ENCODE measurements around the gene ELMOD3. TPM values are rescaled to one million over a fixed set of nuclear protein-coding genes. Genes with fewer than 3 reads are reported as not detected.

Gene ELMOD3
- total RNA-seq, 1 experiment from 2014 or later = 9.7 TPM

- TF ChIP-seq ELF4 (CRISPR knock-in tag; IDR thresholded peaks at IDR 0.05; ENCODE audit: low read depth) (no peak), ESRRA (CRISPR knock-in tag; IDR thresholded peaks at IDR 0.05; ENCODE audit: borderline replicate concordance) (no peak), ZNF138 (CRISPR knock-in tag; conservative IDR thresholded peaks at IDR 0.05) (no peak)
- TF ChIP-seq, protein P1, sequence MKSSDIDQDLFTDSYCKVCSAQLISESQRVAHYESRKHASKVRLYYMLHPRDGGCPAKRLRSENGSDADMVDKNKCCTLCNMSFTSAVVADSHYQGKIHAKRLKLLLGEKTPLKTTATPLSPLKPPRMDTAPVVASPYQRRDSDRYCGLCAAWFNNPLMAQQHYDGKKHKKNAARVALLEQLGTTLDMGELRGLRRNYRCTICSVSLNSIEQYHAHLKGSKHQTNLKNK (CRISPR knock-in tag; IDR thresholded peaks at IDR 0.05) = no peak
- ChIA-PET CTCF (interaction anchor here (1.4 to 6.8 kb wide), 2 partner anchors 26 to 158 kb away, joined by 3 to 66 read pairs; no protein-coding TSS in a partner anchor), POLR2A (no interaction called here)
- no peaks in the 10 kb centered on the region for H3K27me3 Mint-ChIP-seq (ENCODE audit: low read depth)
- peak overlapping the region; percentile 37; the same call in 1 of the 2 replicates for H3K27ac Mint-ChIP-seq
- peaks cover 22% of the 10 kb centered on the region for H3K4me1 Mint-ChIP-seq
- DNase-seq (ENCODE audit: low spot score) = no peak
- ATAC-seq = no peak
- peaks cover 18% of the 10 kb centered on the region for H3K36me3 Mint-ChIP-seq
- no peak overlapping the region for H3K4me3 Mint-ChIP-seq
- no peaks in the 10 kb centered on the region for H3K9me3 Mint-ChIP-seq
Measured at GRCh38 chr2:85393836-85394235, 39.3 kb downstream of the ELMOD3 start.

- Mint-ChIP-seq H3K4me1 (peaks cover 18% of the 10 kb centered on the region), H3K27ac (no peak overlapping the region), H3K9me3 (no peaks in the 10 kb centered on the region), H3K36me3 (peaks cover 22% of the 10 kb centered on the region), H3K27me3 (ENCODE audit: low read depth) (no peaks in the 10 kb centered on the region), H3K4me3 (no peak overlapping the region)
- ATAC-seq = no peak
- no peak for TF ChIP-seq ZNF512 (CRISPR knock-in tag; IDR thresholded peaks at IDR 0.05; ENCODE audit: borderline replicate concordance)
- ChIA-PET CTCF (interaction anchor here (6.8 kb wide), 1 partner anchor 157 kb away, joined by 66 read pairs; no protein-coding TSS in a partner anchor), POLR2A (interaction anchor here (0.6 kb wide), 1 partner anchor 173 kb away, joined by 4 read pairs; no protein-coding TSS in a partner anchor)
- no peak for DNase-seq (ENCODE audit: low spot score)
Measured at GRCh38 chr2:85394261-85394681, 39.7 kb downstream of the ELMOD3 start.

GRCh38 chr2:85394976-85395375, 40.4 kb downstream of the ELMOD3 start:
- no peaks in the 10 kb centered on the region for H3K27me3 Mint-ChIP-seq (ENCODE audit: low read depth)
- H3K36me3 Mint-ChIP-seq = peaks cover 24% of the 10 kb centered on the region
- ChIA-PET POLR2A (no interaction called here), CTCF (interaction anchor here (6.8 kb wide), 1 partner anchor 156 kb away, joined by 66 read pairs; no protein-coding TSS in a partner anchor)
- peaks cover 18% of the 10 kb centered on the region for H3K4me1 Mint-ChIP-seq
- TF ChIP-seq NR2C2 (CRISPR knock-in tag; IDR thresholded peaks at IDR 0.05) (no peak), NFATC4 (CRISPR knock-in tag; IDR thresholded peaks at IDR 0.05) (no peak), OVOL2 (CRISPR knock-in tag; IDR thresholded peaks at IDR 0.05; ENCODE audit: borderline replicate concordance) (no peak), ESRRA (CRISPR knock-in tag; IDR thresholded peaks at IDR 0.05; ENCODE audit: borderline replicate concordance) (no peak), ZNF396 (CRISPR knock-in tag; IDR thresholded peaks at IDR 0.05; ENCODE audit: borderline replicate concordance) (no peak), KAT7 (CRISPR knock-in tag; IDR thresholded peaks at IDR 0.05; ENCODE audit: borderline replicate concordance) (no peak), ETV6 (CRISPR knock-in tag; IDR thresholded peaks at IDR 0.05) (no peak), TCF7 (CRISPR knock-in tag; IDR thresholded peaks at IDR 0.05; ENCODE audit: low read depth) (no peak), EMX1 (CRISPR knock-in tag; IDR thresholded peaks at IDR 0.05) (no peak), ATF1 (CRISPR knock-in tag; IDR thresholded peaks at IDR 0.05) (no peak), E2F5 (CRISPR knock-in tag; IDR thresholded peaks at IDR 0.05) (no peak), FOXK1 (CRISPR knock-in tag; IDR thresholded peaks at IDR 0.05) (no peak), TP53 (CRISPR knock-in tag; IDR thresholded peaks at IDR 0.05) (no peak), ELF4 (CRISPR knock-in tag; IDR thresholded peaks at IDR 0.05; ENCODE audit: low read depth) (no peak)
- TF ChIP-seq, protein P2, sequence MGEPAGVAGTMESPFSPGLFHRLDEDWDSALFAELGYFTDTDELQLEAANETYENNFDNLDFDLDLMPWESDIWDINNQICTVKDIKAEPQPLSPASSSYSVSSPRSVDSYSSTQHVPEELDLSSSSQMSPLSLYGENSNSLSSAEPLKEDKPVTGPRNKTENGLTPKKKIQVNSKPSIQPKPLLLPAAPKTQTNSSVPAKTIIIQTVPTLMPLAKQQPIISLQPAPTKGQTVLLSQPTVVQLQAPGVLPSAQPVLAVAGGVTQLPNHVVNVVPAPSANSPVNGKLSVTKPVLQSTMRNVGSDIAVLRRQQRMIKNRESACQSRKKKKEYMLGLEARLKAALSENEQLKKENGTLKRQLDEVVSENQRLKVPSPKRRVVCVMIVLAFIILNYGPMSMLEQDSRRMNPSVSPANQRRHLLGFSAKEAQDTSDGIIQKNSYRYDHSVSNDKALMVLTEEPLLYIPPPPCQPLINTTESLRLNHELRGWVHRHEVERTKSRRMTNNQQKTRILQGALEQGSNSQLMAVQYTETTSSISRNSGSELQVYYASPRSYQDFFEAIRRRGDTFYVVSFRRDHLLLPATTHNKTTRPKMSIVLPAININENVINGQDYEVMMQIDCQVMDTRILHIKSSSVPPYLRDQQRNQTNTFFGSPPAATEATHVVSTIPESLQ (CRISPR knock-in tag; IDR thresholded peaks at IDR 0.05) = no peak
- TF ChIP-seq, protein P3, sequence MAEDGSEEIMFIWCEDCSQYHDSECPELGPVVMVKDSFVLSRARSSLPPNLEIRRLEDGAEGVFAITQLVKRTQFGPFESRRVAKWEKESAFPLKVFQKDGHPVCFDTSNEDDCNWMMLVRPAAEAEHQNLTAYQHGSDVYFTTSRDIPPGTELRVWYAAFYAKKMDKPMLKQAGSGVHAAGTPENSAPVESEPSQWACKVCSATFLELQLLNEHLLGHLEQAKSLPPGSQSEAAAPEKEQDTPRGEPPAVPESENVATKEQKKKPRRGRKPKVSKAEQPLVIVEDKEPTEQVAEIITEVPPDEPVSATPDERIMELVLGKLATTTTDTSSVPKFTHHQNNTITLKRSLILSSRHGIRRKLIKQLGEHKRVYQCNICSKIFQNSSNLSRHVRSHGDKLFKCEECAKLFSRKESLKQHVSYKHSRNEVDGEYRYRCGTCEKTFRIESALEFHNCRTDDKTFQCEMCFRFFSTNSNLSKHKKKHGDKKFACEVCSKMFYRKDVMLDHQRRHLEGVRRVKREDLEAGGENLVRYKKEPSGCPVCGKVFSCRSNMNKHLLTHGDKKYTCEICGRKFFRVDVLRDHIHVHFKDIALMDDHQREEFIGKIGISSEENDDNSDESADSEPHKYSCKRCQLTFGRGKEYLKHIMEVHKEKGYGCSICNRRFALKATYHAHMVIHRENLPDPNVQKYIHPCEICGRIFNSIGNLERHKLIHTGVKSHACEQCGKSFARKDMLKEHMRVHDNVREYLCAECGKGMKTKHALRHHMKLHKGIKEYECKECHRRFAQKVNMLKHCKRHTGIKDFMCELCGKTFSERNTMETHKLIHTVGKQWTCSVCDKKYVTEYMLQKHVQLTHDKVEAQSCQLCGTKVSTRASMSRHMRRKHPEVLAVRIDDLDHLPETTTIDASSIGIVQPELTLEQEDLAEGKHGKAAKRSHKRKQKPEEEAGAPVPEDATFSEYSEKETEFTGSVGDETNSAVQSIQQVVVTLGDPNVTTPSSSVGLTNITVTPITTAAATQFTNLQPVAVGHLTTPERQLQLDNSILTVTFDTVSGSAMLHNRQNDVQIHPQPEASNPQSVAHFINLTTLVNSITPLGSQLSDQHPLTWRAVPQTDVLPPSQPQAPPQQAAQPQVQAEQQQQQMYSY (CRISPR knock-in tag; IDR thresholded peaks at IDR 0.05) = no peak
- TF ChIP-seq, protein P4, sequence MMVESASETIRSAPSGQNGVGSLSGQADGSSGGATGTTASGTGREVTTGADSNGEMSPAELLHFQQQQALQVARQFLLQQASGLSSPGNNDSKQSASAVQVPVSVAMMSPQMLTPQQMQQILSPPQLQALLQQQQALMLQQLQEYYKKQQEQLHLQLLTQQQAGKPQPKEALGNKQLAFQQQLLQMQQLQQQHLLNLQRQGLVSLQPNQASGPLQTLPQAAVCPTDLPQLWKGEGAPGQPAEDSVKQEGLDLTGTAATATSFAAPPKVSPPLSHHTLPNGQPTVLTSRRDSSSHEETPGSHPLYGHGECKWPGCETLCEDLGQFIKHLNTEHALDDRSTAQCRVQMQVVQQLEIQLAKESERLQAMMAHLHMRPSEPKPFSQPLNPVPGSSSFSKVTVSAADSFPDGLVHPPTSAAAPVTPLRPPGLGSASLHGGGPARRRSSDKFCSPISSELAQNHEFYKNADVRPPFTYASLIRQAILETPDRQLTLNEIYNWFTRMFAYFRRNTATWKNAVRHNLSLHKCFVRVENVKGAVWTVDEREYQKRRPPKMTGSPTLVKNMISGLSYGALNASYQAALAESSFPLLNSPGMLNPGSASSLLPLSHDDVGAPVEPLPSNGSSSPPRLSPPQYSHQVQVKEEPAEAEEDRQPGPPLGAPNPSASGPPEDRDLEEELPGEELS (CRISPR knock-in tag; IDR thresholded peaks at IDR 0.05) = no peak
- no peak overlapping the region for H3K4me3 Mint-ChIP-seq
- ATAC-seq = no peak
- DNase-seq (ENCODE audit: low spot score) = no peak
- no peaks in the 10 kb centered on the region for H3K9me3 Mint-ChIP-seq
- H3K27ac Mint-ChIP-seq = no peak overlapping the region
